GM21717 (cell line): ENCODE measurements around the gene ZNF532.
"Not testable (repeated sequence)": the region's sequence is repeated elsewhere in the genome, so short reads cannot be mapped to it uniquely, and the experiment has no call there.

Experiments
- ATAC-seq: cut with Tn5 transposase; IDR thresholded peaks from one replicate; pipeline ENCODE4 v1.9.1; 2021; ENCODE audit warnings: mild to moderate bottlenecking, moderate library complexity; ENCODE audit not compliant: unreplicated experiment

Gene ZNF532

DNA sequence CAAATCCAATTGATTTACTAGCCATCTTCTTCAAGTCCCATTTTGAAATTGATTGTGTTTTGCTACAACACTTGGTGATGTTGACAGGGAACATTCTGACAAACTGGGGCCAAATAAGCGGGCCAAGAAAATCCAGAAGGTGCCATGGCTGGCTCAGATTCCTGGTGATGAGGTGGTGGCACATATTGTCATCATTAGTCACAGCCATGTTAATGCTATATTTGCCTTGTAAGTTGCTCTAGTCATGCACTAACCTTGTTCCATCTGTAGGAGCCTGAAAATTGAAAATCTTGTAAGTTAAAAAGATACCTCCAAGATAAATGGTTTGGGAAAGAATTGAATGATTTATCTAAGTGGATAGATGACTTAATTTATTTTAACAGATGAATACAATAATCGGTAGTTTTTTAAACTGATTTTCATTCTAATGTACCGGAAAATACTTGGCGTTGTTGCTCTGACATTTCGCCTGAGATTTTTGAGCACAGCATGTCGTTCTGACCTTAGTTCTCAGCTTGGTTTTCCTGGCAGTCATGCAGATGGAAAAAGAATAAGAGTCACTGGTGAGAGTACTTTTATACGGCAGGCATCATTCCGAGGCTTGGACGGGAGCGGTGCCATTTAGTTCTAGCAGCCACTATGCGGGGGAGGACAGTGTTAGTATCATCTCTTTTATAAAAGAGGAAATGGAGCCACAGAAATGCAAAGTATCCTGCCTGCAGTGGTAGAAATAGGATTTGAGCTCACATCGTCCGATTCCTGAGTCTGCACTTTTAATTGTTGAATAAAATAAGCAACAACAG, 133.9 kb downstream of the ZNF532 start:
- ATAC-seq: peak; percentile 70

DNA sequence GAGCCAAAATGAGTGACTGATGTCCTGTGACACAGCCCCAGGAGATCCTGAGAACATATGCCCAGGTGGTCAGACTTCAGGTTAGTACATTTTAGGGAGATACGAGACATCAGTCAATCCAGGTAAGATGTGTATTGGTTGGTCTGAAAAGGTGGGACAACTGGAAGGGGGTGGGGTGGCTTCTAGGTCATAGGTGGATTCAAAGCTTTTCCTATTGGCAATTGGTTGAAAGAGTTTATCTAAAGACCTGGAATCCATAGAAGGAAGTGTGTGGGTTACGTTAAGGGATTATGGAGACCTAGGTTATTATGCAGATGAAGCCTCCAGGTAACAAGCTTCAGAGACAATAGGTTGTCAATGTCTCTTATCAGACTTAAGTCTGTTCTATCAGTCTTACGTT, 136.5 kb downstream of the ZNF532 start:
- ATAC-seq: no peak

- no peak for ATAC-seq
Measured at GRCh38 chr18:59001721-59002120, 137.0 kb downstream of the ZNF532 start.

DNA sequence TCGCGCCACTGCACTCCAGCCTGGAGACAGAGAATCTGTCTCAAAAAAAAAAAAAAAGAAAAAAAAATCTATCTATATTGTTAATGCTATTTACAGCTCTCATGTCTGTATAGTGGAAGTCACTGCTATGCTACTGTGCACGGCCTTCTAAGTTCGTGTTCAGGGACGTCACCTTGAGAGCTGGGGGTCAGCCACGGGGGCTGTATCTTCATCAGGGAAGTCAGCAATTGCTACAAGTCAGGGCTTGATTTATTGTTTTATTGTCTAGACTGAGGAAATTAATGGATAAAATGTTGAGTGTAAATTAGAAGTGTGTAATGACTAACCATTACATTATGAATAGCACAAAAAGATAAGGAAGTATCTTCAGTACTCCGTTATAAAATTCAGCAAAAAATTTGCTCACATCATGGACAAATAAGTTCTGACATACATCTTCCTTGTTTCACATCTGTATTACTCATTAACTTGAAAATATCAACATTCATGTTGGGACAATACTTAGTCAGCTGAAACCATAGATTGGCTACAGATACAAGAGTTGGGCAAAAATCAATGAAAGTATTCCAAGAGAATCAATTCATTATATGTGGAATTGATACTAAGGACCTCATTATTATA, 138.4 kb downstream of the ZNF532 start:
- no peak for ATAC-seq

DNA sequence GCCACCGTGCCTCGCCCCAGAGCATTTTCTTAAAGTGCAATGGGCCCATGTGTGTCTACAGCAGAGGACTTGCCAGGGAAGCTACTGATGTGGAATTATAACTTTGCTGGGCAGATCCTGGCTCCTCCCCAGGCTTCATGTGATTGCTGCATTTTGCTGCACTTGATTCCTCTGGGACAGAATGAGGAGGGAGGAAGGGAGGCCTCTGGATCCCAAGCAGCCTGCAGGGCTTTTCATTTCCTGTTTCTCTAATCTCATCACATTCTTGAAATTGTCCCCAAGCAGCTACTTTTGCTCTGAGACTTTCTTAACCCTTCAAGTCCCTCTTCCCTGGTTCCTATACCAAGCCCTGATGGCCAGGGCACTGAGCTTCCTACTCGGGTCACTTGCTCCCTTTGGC, 140.6 kb downstream of the ZNF532 start:
- no peak for ATAC-seq

DNA sequence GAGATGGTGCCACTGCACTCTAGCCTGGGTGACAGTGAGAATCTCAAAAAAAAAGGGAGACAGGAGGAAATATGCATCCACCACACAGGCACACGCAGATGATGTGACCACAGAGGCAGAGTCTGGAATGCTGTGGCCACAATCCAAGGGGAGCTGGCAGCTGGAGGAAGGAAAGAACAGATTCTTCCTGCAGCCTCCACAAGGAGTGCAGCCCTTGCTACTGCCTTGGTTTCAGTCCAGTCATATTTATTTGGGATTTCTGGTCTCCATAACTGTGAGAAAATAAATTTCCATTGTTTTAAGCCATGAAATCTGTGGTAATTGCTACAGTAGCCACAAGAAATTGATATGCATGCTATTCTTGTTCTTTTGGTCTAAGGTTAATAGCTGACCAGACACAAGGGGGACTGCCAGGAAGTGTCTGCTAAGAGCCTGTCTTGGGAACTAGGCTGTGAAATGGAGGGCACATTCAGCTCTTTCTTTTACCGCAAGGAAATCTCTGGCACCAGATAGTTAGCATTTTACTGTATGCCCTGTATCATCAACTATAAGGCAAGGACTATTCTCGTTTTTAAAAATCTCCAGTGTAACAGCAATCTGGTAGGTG, 141.9 kb downstream of the ZNF532 start:
- ATAC-seq: no peak

- no peak for ATAC-seq
Measured at GRCh38 chr18:59008302-59008974, 143.8 kb downstream of the ZNF532 start.

GRCh38 chr18:59009846-59010245, 145.2 kb downstream of the ZNF532 start:
- no peak for ATAC-seq

DNA sequence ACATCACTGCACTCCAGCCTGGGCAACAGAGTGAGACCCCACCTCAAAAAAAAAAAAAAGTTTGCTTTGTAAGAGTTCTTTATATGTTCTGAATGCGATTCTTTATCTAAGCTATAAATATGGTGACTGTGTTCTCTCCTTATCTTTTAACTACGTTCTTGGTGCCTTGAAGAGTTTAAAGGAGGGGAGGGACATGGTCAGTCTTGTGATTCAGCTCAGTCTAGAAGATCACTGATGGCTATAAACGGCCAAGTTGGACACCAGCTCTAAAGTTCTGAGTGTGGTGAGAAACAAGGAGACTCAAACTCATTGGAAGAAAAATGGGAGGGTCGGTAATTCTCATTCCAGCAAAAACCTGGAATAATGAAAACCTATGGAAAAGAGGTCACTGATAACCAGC, 146.6 kb downstream of the ZNF532 start:
- ATAC-seq: no peak

- ATAC-seq: no peak
Measured at GRCh38 chr18:59011786-59012185, 147.1 kb downstream of the ZNF532 start.

- ATAC-seq: no peak
Measured at GRCh38 chr18:59012815-59013705, 148.4 kb downstream of the ZNF532 start.

DNA sequence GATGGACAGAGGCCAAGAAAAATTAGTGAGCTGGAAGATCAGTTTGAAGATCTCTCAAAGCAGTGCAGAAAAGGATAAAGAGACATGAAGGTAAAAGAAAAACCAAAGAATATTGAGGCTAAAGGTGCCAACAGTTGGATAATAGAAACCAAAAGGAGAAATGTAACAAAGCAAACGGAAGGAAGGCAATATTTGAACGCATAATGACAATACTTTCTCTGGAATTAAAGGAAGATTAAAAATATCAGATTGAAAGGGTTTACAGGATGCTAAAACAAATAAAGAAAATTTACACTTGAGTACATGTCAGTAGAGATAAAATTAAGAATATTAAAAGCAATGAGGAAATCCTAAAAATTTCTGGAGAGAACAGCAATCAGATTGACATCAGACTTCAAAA, 149.1 kb downstream of the ZNF532 start:
- ATAC-seq: no peak

- no peak for ATAC-seq
Measured at GRCh38 chr18:59015531-59016152, 151.0 kb downstream of the ZNF532 start.

DNA sequence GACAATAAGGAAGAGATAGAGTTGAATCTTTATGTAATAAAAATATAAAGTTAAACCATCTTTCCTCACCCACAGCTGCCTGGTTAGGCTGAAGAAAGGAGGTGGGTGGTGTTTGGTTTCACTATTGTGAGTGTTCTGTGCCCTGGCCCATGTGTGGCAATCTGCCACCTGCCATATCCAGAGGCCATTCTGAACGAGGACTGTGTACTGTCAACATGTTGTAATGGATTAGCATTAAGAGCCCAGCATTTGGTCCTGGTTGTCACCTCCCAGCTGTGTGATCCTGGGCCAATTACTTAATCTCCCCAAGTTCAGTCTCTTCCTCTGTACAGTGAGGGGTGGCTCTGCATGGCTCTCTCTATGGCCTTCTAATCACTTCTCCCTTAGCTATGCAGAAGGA, 156.8 kb downstream of the ZNF532 start:
- no peak for ATAC-seq

DNA sequence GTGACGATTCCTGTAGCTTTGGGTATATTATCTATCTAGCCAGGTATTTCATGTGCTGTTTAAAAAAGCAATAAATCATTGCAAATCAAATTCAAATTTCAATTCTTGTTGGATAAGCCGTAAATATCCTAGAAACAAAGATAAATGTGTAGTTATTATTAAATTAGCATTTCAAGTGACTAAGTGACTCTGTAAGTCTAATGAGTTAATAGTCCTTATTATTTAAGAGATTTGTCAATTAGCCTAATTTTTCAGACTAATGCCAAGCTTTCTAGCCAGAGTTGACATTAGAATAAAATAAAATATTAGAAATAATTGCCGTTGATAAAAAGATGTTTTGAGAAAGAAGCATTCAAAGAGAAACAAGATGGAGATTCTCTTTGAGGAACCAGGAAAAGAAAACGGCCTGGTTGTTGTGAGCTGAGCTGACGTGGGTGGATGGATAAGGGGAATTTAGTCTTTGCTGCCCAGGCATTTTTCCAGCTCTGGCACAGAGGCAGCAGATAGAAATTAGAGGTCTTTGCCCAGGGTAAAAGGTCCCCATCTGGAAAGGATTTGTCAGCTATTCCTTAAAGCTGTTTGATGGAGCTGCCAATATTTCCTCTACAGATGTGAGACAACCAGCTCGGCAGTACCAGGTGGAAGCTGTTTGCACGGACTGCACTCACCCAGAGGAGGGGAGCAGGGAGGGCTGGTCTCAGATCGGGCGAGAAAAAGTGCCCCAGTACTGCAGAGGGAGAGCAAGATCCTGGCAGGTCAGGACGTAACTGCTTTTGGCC, 157.7 kb downstream of the ZNF532 start:
- no peak for ATAC-seq

GRCh38 chr18:59024829-59025228, 160.2 kb downstream of the ZNF532 start:
- ATAC-seq: no peak

- not testable (repeated sequence) for ATAC-seq
Measured at GRCh38 chr18:59025532-59025931, 160.9 kb downstream of the ZNF532 start.

DNA sequence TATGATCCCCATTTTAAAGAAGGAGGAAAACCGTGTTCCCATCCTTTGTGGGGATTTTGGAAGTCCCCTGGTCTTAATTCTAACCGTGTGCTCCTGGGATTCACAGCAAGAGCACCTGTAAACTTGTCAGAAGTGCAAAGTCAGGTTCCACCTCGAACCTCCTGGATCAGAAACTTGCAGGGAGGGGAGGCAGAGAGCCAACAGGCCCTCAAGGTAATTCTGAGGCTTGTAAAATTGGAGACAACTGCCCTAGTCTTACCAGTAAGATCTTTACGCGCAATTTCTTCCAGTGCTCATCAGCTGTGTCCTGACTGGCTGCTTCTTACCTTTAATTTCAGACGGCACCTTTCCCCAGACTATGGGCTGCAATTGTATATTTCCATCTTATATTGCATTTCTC, 161.7 kb downstream of the ZNF532 start:
- ATAC-seq: no peak

GRCh38 chr18:59026831-59027410, 162.2 kb downstream of the ZNF532 start:
- ATAC-seq: no peak
